Measurements from ENCODE around the gene SERINC2. TPM values are rescaled to one million over a fixed set of nuclear protein-coding genes. Genes with fewer than 3 reads are reported as not detected.

Gene SERINC2
- total and polyA plus RNA-seq, 2 experiments from 2014 or later: 20.5 to 23.3 TPM

- Mint-ChIP-seq H3K9me3 (peaks cover 24% of the 10 kb centered on the region), H3K27ac (no peak overlapping the region), H3K4me3 (no peak overlapping the region), H3K36me3 (ENCODE audit: low read depth) (peaks cover 5% of the 10 kb centered on the region; the same call in 1 of the 3 replicates), H3K27me3 (ENCODE audit: insufficient read depth, low read depth, poor library complexity) (no peaks in the 10 kb centered on the region), H3K4me1 (peaks cover 15% of the 10 kb centered on the region)
- Histone ChIP-seq H3K27me3 (ENCODE audit: insufficient read depth) (no peaks in the 10 kb centered on the region), H3K36me3 (ENCODE audit: insufficient read depth) (no peaks in the 10 kb centered on the region), H3K4me1 (ENCODE audit: insufficient read depth) (peaks cover 17% of the 10 kb centered on the region), H4K20me1 (replicated peaks; ENCODE audit: insufficient read depth) (no peaks in the 10 kb centered on the region), H3K27ac (ENCODE audit: low read depth) (no peak overlapping the region), H3K4me2 (no peak overlapping the region), H2AFZ (no peak overlapping the region), H3K4me3 (no peak overlapping the region), H3K79me2 (replicated peaks; ENCODE audit: insufficient read depth) (no peaks in the 10 kb centered on the region), H3K9me2 (ENCODE audit: insufficient read depth) (0 out of 2 replicates have a peak, but pooled peaks cover 4% of the 10 kb centered on the region), H3F3A (replicated peaks; ENCODE audit: low read depth) (no peaks in the 10 kb centered on the region)
- no peak for ATAC-seq
- no peak for DNase-seq (ENCODE audit: low spot score)
- TF ChIP-seq NANOG (IDR thresholded peaks at IDR 0.05; ENCODE audit: borderline replicate concordance) (no peak), ZNF331 (CRISPR knock-in tag; IDR thresholded peaks at IDR 0.05; ENCODE audit: low read depth) (no peak), ETS1 (IDR thresholded peaks at IDR 0.05) (no peak), EZH2phosphoT487 (IDR thresholded peaks at IDR 0.05; ENCODE audit: unreplicated experiment) (no peak), POLR2AphosphoS5 (IDR thresholded peaks at IDR 0.05; ENCODE audit: low read depth) (no peak), EZH2 (IDR thresholded peaks at IDR 0.05; ENCODE audit: low read depth, unreplicated experiment) (no peak), JUNB (IDR thresholded peaks at IDR 0.05; ENCODE audit: unreplicated experiment) (no peak), STAT1 (IDR thresholded peaks at IDR 0.05; ENCODE audit: unreplicated experiment) (no peak), REST (IDR thresholded peaks at IDR 0.05; ENCODE audit: unreplicated experiment) (no peak), CTCF (conservative IDR thresholded peaks at IDR 0.05; ENCODE audit: low read depth in 2 of 2) (no peak), ZNF114 (CRISPR knock-in tag; IDR thresholded peaks at IDR 0.05) (no peak), ZNF462 (CRISPR knock-in tag; IDR thresholded peaks at IDR 0.05) (no peak), CREB1 (CRISPR knock-in tag; IDR thresholded peaks at IDR 0.05; ENCODE audit: low read depth) (no peak)
Observed at GRCh38 chr1:31479811-31480210, 66.8 kb downstream of the SERINC2 start.

Measured in GM23338 (cell line).